Vagina (tissue), 2 donors: ENCODE data around the gene GJC3. TPM values are rescaled to one million over a fixed set of nuclear protein-coding genes. Genes with fewer than 3 reads are reported as not detected.
"Not testable (repeated sequence)": the region's sequence is repeated elsewhere in the genome, so short reads cannot be mapped to it uniquely, and the experiment has no call there.

Experiments used
- DNase-seq, 2 donors: peaks; one replicate each; pipeline ENCODE4 v3.0.0-alpha.2; 2017; ENCODE audit errors: extremely low spot score in 2 of 2
- H3K27ac ChIP-seq: fragments of 200-600 bp; sonication (generic); one replicate; pipeline ENCODE4 v1.5.1; 2019
- H3K27me3 ChIP-seq: fragments of 200-600 bp; sonication (generic); one replicate; pipeline ENCODE4 v1.5.1; 2019
- H3K36me3 ChIP-seq, 2 donors: fragments of 200-600 bp; sonication (generic); one replicate each; pipeline ENCODE4 v1.5.1; 2017 to 2019
- H3K4me1 ChIP-seq: fragments of 200-600 bp; sonication (generic); one replicate; pipeline ENCODE4 v1.5.1; 2019
- H3K4me3 ChIP-seq, 2 donors: fragments of 200-600 bp; sonication (generic); 1 replicate in 1 of 2; 2 replicates in 1 of 2; pipeline ENCODE4 v1.5.1; 2016 to 2019
- H3K9me3 ChIP-seq: fragments of 200-600 bp; sonication (generic); one replicate; pipeline ENCODE4 v1.5.1; 2019
- CTCF ChIP-seq, 3 experiments: fragments of 450-650 bp in 2 of 3; fragments of 200-600 bp in 1 of 3; sonication (generic) in 1 of 3; IDR thresholded peaks; one replicate each; pipeline ENCODE4 v1.5.1; 2017 to 2019; ENCODE audit warnings: antibody characterized with exemption in 3 of 3, mild to moderate bottlenecking in 2 of 3, moderate library complexity in 2 of 3
- POLR2A ChIP-seq, 2 donors: fragments of 450-650 bp; IDR thresholded peaks; one replicate each; pipeline ENCODE4 v1.6.1; 2017; ENCODE audit warnings: antibody characterized with exemption in 2 of 2, mild to moderate bottlenecking in 2 of 2, moderate library complexity in 2 of 2
- POLR2AphosphoS5 ChIP-seq, 2 donors: sonication (generic); formaldehyde crosslinking; IDR thresholded peaks; one replicate each; pipeline ENCODE4 v1.9.0; 2017; ENCODE audit warnings: antibody characterized with exemption in 2 of 2, mild to moderate bottlenecking in 2 of 2, low read depth in 1 of 2; ENCODE audit not compliant: insufficient read depth in 1 of 2
- intact Hi-C: fragments of 100-400 bp; cut with DNase I; formaldehyde crosslinking; loops from one replicate; pipeline ENCODE4 v1.15.1; 2023
- total RNA-seq: library from RNA; depleted of rRNA; stranded (reverse); fragments of >200 nt; gene quantifications from one replicate; pipeline ENCODE4 v1.2.3, GENCODE V29; 2016

The GJC3 gene
- total RNA-seq, 1 donor from 2014 or later: not detected

GRCh38 chr7:99943641-99944496, 14.4 kb upstream of the GJC3 start:
- DNase-seq: no peak
- H3K4me1 ChIP-seq: no peaks in the 10 kb centered on the region
- H3K4me3 ChIP-seq: no peak overlapping the region
- H3K36me3 ChIP-seq: no peaks in the 10 kb centered on the region
- no peaks in the 10 kb centered on the region for H3K9me3 ChIP-seq
- intact Hi-C loops: no loop called here
- no peak overlapping the region for H3K27ac ChIP-seq
- TF ChIP-seq CTCF (IDR thresholded peaks at IDR 0.05) (no peak), POLR2AphosphoS5 (IDR thresholded peaks at IDR 0.05; ENCODE audit: insufficient read depth in 1 of 2, low read depth in 1 of 2) (no peak), POLR2A (IDR thresholded peaks at IDR 0.05) (no peak)
- no peaks in the 10 kb centered on the region for H3K27me3 ChIP-seq

DNA sequence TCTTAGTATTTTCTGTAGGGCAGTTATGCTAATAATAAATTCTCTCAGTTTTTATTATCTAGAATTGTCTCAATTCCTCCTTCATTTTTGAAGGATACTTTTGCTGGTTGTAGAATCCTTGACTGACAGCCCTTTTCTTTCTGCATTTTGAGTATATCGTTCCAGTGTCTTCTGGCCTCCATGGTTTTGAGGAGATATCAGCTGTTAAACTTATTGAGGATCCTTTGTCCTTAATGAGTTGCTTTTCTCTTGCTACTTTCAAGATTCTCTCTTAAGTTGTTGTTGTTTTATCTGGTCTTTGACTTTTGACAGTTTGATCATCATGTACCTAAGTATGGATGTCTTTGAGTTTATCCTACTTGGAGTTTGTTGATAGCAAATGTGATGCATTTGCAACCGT, 8.9 kb upstream of the GJC3 start:
- TF ChIP-seq CTCF (IDR thresholded peaks at IDR 0.05) (no peak), POLR2A (IDR thresholded peaks at IDR 0.05) (no peak), POLR2AphosphoS5 (IDR thresholded peaks at IDR 0.05; ENCODE audit: insufficient read depth in 1 of 2, low read depth in 1 of 2) (no peak)
- no peaks in the 10 kb centered on the region for H3K27me3 ChIP-seq
- no peaks in the 10 kb centered on the region for H3K9me3 ChIP-seq
- DNase-seq: no peak
- no peak overlapping the region for H3K4me3 ChIP-seq
- H3K36me3 ChIP-seq: no peaks in the 10 kb centered on the region
- no peaks in the 10 kb centered on the region for H3K4me1 ChIP-seq
- no peak overlapping the region for H3K27ac ChIP-seq
- intact Hi-C loops: no loop called here

DNA sequence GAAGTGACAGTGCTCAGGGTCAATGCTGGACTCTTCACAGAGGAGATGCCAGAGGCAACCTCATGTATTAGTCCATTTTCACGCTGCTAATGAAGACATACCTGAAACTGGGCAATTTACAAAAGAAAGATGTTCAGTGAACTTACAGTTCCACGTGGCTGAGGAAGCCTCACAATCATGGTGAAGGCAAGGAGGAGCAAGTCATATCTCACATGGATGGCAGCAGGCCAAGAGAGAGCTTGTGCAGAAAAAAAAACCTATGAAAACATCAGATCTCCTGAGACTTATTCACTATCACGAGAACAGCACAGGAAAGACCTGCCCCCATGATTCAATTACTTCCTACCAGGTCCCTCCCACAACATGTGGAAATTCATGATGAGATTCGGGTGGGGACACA, 5.6 kb upstream of the GJC3 start:
- H3K4me1 ChIP-seq, H3K27me3 ChIP-seq, H3K9me3 ChIP-seq, DNase-seq, H3K4me3 ChIP-seq, H3K36me3 ChIP-seq, intact Hi-C loops, H3K27ac ChIP-seq: not testable (repeated sequence)

- no peak overlapping the region for H3K27ac ChIP-seq
- TF ChIP-seq CTCF (IDR thresholded peaks at IDR 0.05) (no peak), POLR2A (IDR thresholded peaks at IDR 0.05) (no peak), POLR2AphosphoS5 (IDR thresholded peaks at IDR 0.05; ENCODE audit: insufficient read depth in 1 of 2, low read depth in 1 of 2) (no peak)
- intact Hi-C loops: no loop called here
Measured at GRCh38 chr7:99930376-99930775, 956 bp upstream of the GJC3 start.

DNA sequence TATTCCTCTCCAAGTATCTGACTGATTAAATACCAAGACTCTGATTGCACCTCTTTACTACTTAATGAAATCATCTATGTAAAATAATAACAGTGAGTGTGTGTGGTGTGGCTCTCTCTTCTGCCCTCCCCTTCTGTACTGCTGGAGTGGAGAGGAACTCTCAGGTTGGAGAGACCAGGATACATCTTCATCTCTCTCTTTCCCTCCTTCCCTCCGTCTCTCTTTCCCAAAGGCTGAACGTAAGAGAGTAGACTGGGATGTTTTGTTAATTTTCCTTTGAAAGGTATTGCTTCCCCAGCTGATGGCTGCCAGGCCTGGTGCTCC, 272 bp upstream of the GJC3 start:
- H3K36me3 ChIP-seq: no peaks in the 10 kb centered on the region
- no peaks in the 10 kb centered on the region for H3K9me3 ChIP-seq
- TF ChIP-seq POLR2AphosphoS5 (IDR thresholded peaks at IDR 0.05; ENCODE audit: insufficient read depth in 1 of 2, low read depth in 1 of 2): no peak
- TF ChIP-seq CTCF (IDR thresholded peaks at IDR 0.05): no peak
- no peak for TF ChIP-seq POLR2A (IDR thresholded peaks at IDR 0.05)
- intact Hi-C loops: no loop called here
- no peaks in the 10 kb centered on the region for H3K27me3 ChIP-seq
- peaks cover 11% of the 10 kb centered on the region for H3K4me1 ChIP-seq
- no peak overlapping the region for H3K27ac ChIP-seq
- DNase-seq: no peak
- H3K4me3 ChIP-seq: no peak overlapping the region

More at GRCh38 chr7:99930376-99930775, 956 bp upstream of the GJC3 start:
- no peak overlapping the region for H3K4me3 ChIP-seq
- no peak for DNase-seq
- peaks cover 11% of the 10 kb centered on the region for H3K4me1 ChIP-seq
- H3K9me3 ChIP-seq: no peaks in the 10 kb centered on the region
- H3K27me3 ChIP-seq: no peaks in the 10 kb centered on the region
- H3K36me3 ChIP-seq: no peaks in the 10 kb centered on the region
